H1 (cell line): Measurements from ENCODE around the gene MPST. TPM values are rescaled to one million over a fixed set of nuclear protein-coding genes. Genes with fewer than 3 reads are reported as not detected.

Experiments used
- ASH2L ChIP-seq: fragments of 200-600, 300-600 bp; sonication (generic); IDR thresholded peaks from one replicate; pipeline ENCODE4 v1.7.1; 2017; ENCODE audit warnings: low read length
- JUND ChIP-seq: IDR thresholded peaks from 2 replicates; pipeline ENCODE4 v1.6.1; 2011; ENCODE audit warnings: mild to moderate bottlenecking, improper control_type of control experiment, low read length
- PHF8 ChIP-seq: fragments of 200-600 bp; sonication (generic); conservative IDR thresholded peaks from 2 replicates; pipeline ENCODE4 v1.7.1; 2012; ENCODE audit warnings: low read depth, mild to moderate bottlenecking, inconsistent platforms, low read length, moderate library complexity
- SUZ12 ChIP-seq: fragments of 200-600 bp; sonication (generic); IDR thresholded peaks from 2 replicates; pipeline ENCODE4 v1.6.1; 2012; ENCODE audit warnings: mild to moderate bottlenecking, inconsistent platforms, low read length, moderate library complexity, mixed read lengths
- polyA plus RNA-seq, 7 experiments: library from polyadenylated mRNA; depleted of rRNA in 3 of 7; stranded (reverse) in 5 of 7; unstranded in 2 of 7; fragments of >200 nt in 5 of 7; fragments of 200-250 nt in 2 of 7; gene quantifications; 1 replicate in 5 of 7; 2 replicates in 1 of 7; 4 replicates in 1 of 7; pipeline versions ENCODE4 v1.2.1 to v1.2.3, GENCODE V29; 2011 to 2013; ENCODE audit warnings: missing spikeins in 2 of 7, mixed read lengths in 2 of 7
- total RNA-seq: library from RNA; stranded (reverse); fragmentation: NEBNext Ultra II Directional; extraction: Animal tissue kit (Norgen Biotek cat#: 25700); gene quantifications from 2 replicates; pipeline ENCODE4 v1.2.1, GENCODE V29; 2021

The MPST gene
- total and polyA plus RNA-seq, 2 of the 8 experiments (the other 6 are each of a cell fraction or from before 2014, with no cell fraction given) = 86.0 to 124 TPM

- TF ChIP-seq SUZ12 (no peak), JUND (no peak), PHF8 (no peak), ASH2L (no peak)
Measured at GRCh38 chr22:37048133-37048532, 28.6 kb downstream of the MPST start (continued).
